Prostate gland (tissue), 2 donors: ENCODE data around the gene FTCD. TPM values are rescaled to one million over a fixed set of nuclear protein-coding genes. Genes with fewer than 3 reads are reported as not detected.

Experiments
- DNase-seq: peaks from one replicate; pipeline ENCODE4 v3.0.0-alpha.2; 2019; ENCODE audit warnings: low spot score
- H3K27ac ChIP-seq, 2 donors: fragments of 200-600 bp; sonication (generic); 2 replicates each; pipeline ENCODE4 v1.5.1; 2017 to 2019
- H3K27me3 ChIP-seq: fragments of 200-600 bp; sonication (generic); replicated peaks from 2 replicates; pipeline ENCODE4 v1.5.1; 2019; ENCODE audit not compliant: insufficient read depth
- H3K36me3 ChIP-seq, 2 donors: fragments of 200-600 bp; sonication (generic); 1 replicate in 1 of 2; 2 replicates in 1 of 2; pipeline versions ENCODE4 v1.5.1 to v1.8.1; 2017 to 2019
- H3K4me1 ChIP-seq: fragments of 200-600 bp; sonication (generic); replicated peaks from 2 replicates; pipeline ENCODE4 v1.5.1; 2019
- H3K4me3 ChIP-seq, 2 donors: fragments of 200-600 bp; sonication (generic); 2 replicates each; pipeline ENCODE4 v1.5.1; 2017 to 2019
- H3K9me3 ChIP-seq: fragments of 200-600 bp; sonication (generic); 2 replicates; pipeline ENCODE4 v1.5.1; 2017
- POLR2A ChIP-seq: fragments of 450-650 bp; IDR thresholded peaks from one replicate; pipeline ENCODE4 v1.6.1; 2016; ENCODE audit warnings: antibody characterized with exemption, mild to moderate bottlenecking
- POLR2AphosphoS5 ChIP-seq: sonication (generic); formaldehyde crosslinking; IDR thresholded peaks from one replicate; pipeline ENCODE4 v1.6.1; 2017; ENCODE audit warnings: antibody characterized with exemption
- WGBS: methylation state at CpG from one replicate; pipeline ENCODE4 v1.1.5; 2018; 5-methylcytosine and 5-hydroxymethylcytosine counted together
- intact Hi-C: fragments of 100-400 bp; cut with DNase I; formaldehyde crosslinking; loops from one replicate; pipeline ENCODE4 v1.14.2; 2022
- total RNA-seq, 2 donors: library from RNA; depleted of rRNA; stranded (reverse); fragments of >200 nt; gene quantifications; one replicate each; pipeline ENCODE4 v1.1.0, GENCODE V29; 2016
- TF ChIP-seq, protein P1 (sequence below), 4 experiments: fragments of 200-600 bp in 2 of 4; fragments of 450-650 bp in 2 of 4; sonication (generic) in 2 of 4; IDR thresholded peaks; 1 replicate in 3 of 4; 2 replicates in 1 of 4; pipeline ENCODE4 v1.5.1; 2016 to 2019; ENCODE audit warnings: antibody characterized with exemption in 4 of 4, mild to moderate bottlenecking in 2 of 4, moderate library complexity in 2 of 4

Gene FTCD
- total RNA-seq, 2 donors from 2014 or later, result 1.4 to 19.0 TPM

GRCh38 chr21:46139686-46140085 lies 15.7 kb downstream of the FTCD start:
- TF ChIP-seq, protein P1, sequence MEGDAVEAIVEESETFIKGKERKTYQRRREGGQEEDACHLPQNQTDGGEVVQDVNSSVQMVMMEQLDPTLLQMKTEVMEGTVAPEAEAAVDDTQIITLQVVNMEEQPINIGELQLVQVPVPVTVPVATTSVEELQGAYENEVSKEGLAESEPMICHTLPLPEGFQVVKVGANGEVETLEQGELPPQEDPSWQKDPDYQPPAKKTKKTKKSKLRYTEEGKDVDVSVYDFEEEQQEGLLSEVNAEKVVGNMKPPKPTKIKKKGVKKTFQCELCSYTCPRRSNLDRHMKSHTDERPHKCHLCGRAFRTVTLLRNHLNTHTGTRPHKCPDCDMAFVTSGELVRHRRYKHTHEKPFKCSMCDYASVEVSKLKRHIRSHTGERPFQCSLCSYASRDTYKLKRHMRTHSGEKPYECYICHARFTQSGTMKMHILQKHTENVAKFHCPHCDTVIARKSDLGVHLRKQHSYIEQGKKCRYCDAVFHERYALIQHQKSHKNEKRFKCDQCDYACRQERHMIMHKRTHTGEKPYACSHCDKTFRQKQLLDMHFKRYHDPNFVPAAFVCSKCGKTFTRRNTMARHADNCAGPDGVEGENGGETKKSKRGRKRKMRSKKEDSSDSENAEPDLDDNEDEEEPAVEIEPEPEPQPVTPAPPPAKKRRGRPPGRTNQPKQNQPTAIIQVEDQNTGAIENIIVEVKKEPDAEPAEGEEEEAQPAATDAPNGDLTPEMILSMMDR (IDR thresholded peaks at IDR 0.05), result no peak
- TF ChIP-seq POLR2A (no peak), POLR2AphosphoS5 (no peak)
- Histone ChIP-seq H3K36me3 (no peaks in the 10 kb centered on the region), H3K27me3 (no peaks in the 10 kb centered on the region), H3K4me3 (no peak overlapping the region), H3K9me3 (no peaks in the 10 kb centered on the region), H3K4me1 (no peaks in the 10 kb centered on the region), H3K27ac (no peak overlapping the region)
- DNase-seq, result no peak
- intact Hi-C loops, result loop anchor here (5.0 to 10.0 kb wide), 3 partner anchors 43 to 145 kb away; partner anchors contain the start of genes LSS, MCM3AP, SPATC1L and YBEY
- WGBS, result 91% methylated on average over 15 of the region's 15 CpGs

- no peak for DNase-seq
- 85% methylated on average over 22 of the region's 28 CpGs for WGBS
- TF ChIP-seq, protein P1 (IDR thresholded peaks at IDR 0.05), result no peak
- TF ChIP-seq POLR2AphosphoS5 (no peak), POLR2A (no peak)
- Histone ChIP-seq H3K4me3 (no peak overlapping the region), H3K4me1 (no peaks in the 10 kb centered on the region), H3K9me3 (no peaks in the 10 kb centered on the region), H3K36me3 (no peaks in the 10 kb centered on the region), H3K27ac (no peak overlapping the region), H3K27me3 (no peaks in the 10 kb centered on the region)
- intact Hi-C loops, result no loop called here
Measured at GRCh38 chr21:46138383-46138970, 16.9 kb downstream of the FTCD start.

DNA sequence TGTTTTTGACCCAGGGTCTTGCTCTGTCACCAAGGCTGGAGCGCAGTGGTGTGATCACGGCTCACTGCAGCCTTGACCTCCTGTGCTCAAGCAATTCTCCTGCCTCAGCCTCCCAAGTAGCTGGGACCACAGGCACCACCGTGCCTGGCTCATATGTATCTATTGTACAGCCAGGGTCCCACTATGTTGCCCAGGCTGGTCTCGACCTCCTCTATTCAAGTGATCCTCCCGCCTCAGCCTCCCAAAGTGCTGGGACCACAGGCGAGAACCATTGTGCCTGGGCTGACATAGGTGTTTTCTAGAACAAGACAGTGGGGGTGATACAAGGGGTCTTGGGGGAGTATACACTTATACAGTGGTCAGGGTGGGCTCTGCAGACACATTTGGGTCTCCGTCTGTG lies 17.5 kb downstream of the FTCD start:
- TF ChIP-seq POLR2AphosphoS5 (no peak), POLR2A (no peak)
- TF ChIP-seq, protein P1 (IDR thresholded peaks at IDR 0.05), result no peak
- Histone ChIP-seq H3K4me3 (no peak overlapping the region), H3K9me3 (no peaks in the 10 kb centered on the region), H3K4me1 (no peaks in the 10 kb centered on the region), H3K27me3 (no peaks in the 10 kb centered on the region), H3K27ac (no peak overlapping the region), H3K36me3 (no peaks in the 10 kb centered on the region)
- intact Hi-C loops, result no loop called here
- WGBS, result 93% methylated on average over 7 of the region's 7 CpGs
- no peak for DNase-seq

- 82% methylated on average over 22 of the region's 22 CpGs for WGBS
- no peak overlapping the region for H3K27ac ChIP-seq
- DNase-seq, result no peak
- no peaks in the 10 kb centered on the region for H3K4me1 ChIP-seq
- TF ChIP-seq, protein P1 (IDR thresholded peaks at IDR 0.05), result no peak
- TF ChIP-seq POLR2A (no peak), POLR2AphosphoS5 (no peak)
- intact Hi-C loops, result no loop called here
- no peak overlapping the region for H3K4me3 ChIP-seq
- H3K36me3 ChIP-seq, result no peaks in the 10 kb centered on the region
- no peaks in the 10 kb centered on the region for H3K9me3 ChIP-seq
- no peaks in the 10 kb centered on the region for H3K27me3 ChIP-seq
Measured at GRCh38 chr21:46136739-46137349, 18.5 kb downstream of the FTCD start.
